Measurements from ENCODE around the gene RAB40B. TPM values are rescaled to one million over a fixed set of nuclear protein-coding genes. Genes with fewer than 3 reads are reported as not detected.

Gene RAB40B
- total RNA-seq, 2 donors from 2014 or later, result 1.2 to 4.6 TPM

DNA sequence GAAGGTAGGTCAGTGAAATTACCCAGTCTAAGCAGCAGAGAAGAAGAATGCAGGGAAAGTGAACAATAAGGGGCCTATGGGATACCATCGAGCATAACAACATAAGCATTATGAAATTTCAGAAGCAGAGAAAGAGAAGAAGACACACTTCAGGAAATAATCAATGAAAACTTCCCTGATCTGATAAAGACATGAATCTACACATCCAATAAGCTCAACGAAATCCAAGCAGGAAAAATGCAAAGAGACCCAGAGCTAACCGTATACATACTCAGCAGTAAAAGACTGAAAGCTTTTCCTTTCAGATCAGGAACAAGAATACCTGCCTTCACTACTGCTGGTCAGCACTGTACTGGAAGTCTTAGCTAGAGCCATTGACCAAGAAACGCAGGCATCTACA lies 88.8 kb downstream of the RAB40B start:
- TF ChIP-seq, protein P1, sequence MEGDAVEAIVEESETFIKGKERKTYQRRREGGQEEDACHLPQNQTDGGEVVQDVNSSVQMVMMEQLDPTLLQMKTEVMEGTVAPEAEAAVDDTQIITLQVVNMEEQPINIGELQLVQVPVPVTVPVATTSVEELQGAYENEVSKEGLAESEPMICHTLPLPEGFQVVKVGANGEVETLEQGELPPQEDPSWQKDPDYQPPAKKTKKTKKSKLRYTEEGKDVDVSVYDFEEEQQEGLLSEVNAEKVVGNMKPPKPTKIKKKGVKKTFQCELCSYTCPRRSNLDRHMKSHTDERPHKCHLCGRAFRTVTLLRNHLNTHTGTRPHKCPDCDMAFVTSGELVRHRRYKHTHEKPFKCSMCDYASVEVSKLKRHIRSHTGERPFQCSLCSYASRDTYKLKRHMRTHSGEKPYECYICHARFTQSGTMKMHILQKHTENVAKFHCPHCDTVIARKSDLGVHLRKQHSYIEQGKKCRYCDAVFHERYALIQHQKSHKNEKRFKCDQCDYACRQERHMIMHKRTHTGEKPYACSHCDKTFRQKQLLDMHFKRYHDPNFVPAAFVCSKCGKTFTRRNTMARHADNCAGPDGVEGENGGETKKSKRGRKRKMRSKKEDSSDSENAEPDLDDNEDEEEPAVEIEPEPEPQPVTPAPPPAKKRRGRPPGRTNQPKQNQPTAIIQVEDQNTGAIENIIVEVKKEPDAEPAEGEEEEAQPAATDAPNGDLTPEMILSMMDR (conservative IDR thresholded peaks at IDR 0.05), result no peak
- no peaks in the 10 kb centered on the region for H3K27me3 Mint-ChIP-seq (ENCODE audit: insufficient read depth)
- Histone ChIP-seq H3K4me1 (ENCODE audit: control insufficient read depth, insufficient read depth, low read length) (no peaks in the 10 kb centered on the region), H3K9ac (ENCODE audit: extremely low read depth, low read length, poor library complexity, severe bottlenecking) (no peak overlapping the region), H3K36me3 (ENCODE audit: control insufficient read depth, insufficient read depth, low read length) (peaks cover 56% of the 10 kb centered on the region), H3K9me3 (ENCODE audit: control insufficient read depth, low read length) (no peaks in the 10 kb centered on the region), H3K27ac (ENCODE audit: low read depth, low read length) (no peak overlapping the region), H3K27me3 (ENCODE audit: control insufficient read depth, insufficient read depth, low read length, poor library complexity, severe bottlenecking) (no peaks in the 10 kb centered on the region), H3K4me3 (ENCODE audit: low read length) (no peak overlapping the region)
- no peak overlapping the region for H3K27ac Mint-ChIP-seq
- peaks cover 2% of the 10 kb centered on the region for H3K9me3 Mint-ChIP-seq
- H3K36me3 Mint-ChIP-seq (ENCODE audit: low read depth), result peaks cover 61% of the 10 kb centered on the region
- no peaks in the 10 kb centered on the region for H3K4me1 Mint-ChIP-seq
- H3K4me3 Mint-ChIP-seq, result no peak overlapping the region
- DNase-seq, result no peak
- WGBS, 2 experiments (ENCODE audit: insufficient coverage in 1 of 2, insufficient read length in 1 of 2), result 96% methylated on average over 3 to 4 of the region's 4 CpGs

DNA sequence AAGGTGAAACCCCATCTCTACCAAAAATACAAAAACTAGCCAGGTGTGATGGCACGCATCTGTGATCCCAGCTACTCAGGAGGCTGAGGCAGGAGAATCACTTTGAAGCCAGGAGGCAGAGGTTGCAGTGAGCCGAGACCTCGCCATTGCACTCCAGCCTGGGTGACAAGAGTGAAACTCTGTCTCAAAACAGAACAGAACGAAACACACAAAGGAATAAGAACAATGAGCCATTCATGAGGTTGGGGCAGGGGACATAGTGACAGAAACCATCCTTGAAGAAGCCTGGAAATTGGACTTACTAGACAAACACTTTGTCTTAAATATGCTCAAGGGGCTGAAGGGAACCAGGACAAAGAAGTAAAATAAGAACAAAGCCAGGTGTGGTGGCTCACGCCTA lies 89.7 kb downstream of the RAB40B start:
- WGBS, 2 experiments (ENCODE audit: insufficient coverage in 1 of 2, insufficient read length in 1 of 2), result 65 to 75% methylated on average over 4 to 5 of the region's 5 CpGs
- H3K9me3 Mint-ChIP-seq, result peaks cover 2% of the 10 kb centered on the region
- H3K9ac ChIP-seq (ENCODE audit: extremely low read depth, low read length, poor library complexity, severe bottlenecking), result no peak overlapping the region
- H3K36me3 ChIP-seq (ENCODE audit: control insufficient read depth, insufficient read depth, low read length), result peaks cover 61% of the 10 kb centered on the region
- no peaks in the 10 kb centered on the region for H3K27me3 ChIP-seq (ENCODE audit: control insufficient read depth, insufficient read depth, low read length, poor library complexity, severe bottlenecking)
- peaks cover 64% of the 10 kb centered on the region for H3K36me3 Mint-ChIP-seq (ENCODE audit: low read depth)
- no peaks in the 10 kb centered on the region for H3K4me1 Mint-ChIP-seq
- no peaks in the 10 kb centered on the region for H3K4me1 ChIP-seq (ENCODE audit: control insufficient read depth, insufficient read depth, low read length)
- no peaks in the 10 kb centered on the region for H3K9me3 ChIP-seq (ENCODE audit: control insufficient read depth, low read length)
- H3K27me3 Mint-ChIP-seq (ENCODE audit: insufficient read depth), result no peaks in the 10 kb centered on the region
- H3K4me3 ChIP-seq (ENCODE audit: low read length), result no peak overlapping the region
- H3K27ac Mint-ChIP-seq, result peak overlapping the region; percentile 26
- no peak overlapping the region for H3K27ac ChIP-seq (ENCODE audit: low read depth, low read length)
- DNase-seq, result no peak
- H3K4me3 Mint-ChIP-seq, result no peak overlapping the region
- TF ChIP-seq, protein P1 (conservative IDR thresholded peaks at IDR 0.05), result no peak

DNA sequence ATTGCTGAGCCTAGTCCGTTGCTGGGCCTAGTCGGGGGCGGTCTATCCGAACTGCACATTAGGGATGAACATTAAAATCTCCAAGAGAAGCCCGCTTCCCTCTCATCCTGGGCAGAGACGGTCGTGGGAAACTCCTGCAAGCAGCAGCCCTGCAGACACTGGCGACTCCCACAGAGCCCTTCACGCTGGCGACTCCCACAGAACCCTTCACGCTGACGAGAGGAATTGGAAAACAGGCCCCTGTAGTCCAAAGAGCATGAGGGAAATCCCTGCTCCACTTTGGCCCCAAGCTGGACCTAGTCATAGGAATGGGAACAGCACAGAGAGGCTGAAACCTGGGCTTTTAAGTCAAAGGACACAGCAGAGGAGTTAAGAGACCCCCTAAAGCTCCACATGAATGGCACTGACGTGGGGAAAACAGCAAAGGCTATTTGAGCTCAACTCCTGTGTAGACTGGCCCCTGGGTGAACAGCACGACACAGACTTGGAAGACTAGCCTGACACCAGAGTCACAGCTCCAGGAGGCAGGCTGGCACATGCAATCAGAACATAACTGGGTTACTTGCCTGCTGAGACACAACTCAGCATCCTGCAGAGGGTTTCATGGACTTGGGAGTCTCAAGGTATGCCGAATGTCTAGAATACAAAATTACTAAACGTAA lies 92.4 kb downstream of the RAB40B start:
- peaks cover 2% of the 10 kb centered on the region for H3K9me3 Mint-ChIP-seq
- H3K36me3 ChIP-seq (ENCODE audit: control insufficient read depth, insufficient read depth, low read length), result peaks cover 65% of the 10 kb centered on the region
- no peak overlapping the region for H3K9ac ChIP-seq (ENCODE audit: extremely low read depth, low read length, poor library complexity, severe bottlenecking)

More for the DNA sequence above, 92.4 kb downstream of the RAB40B start:
- TF ChIP-seq, protein P1 (conservative IDR thresholded peaks at IDR 0.05), result no peak
- H3K9me3 ChIP-seq (ENCODE audit: control insufficient read depth, low read length), result no peaks in the 10 kb centered on the region
- H3K27me3 ChIP-seq (ENCODE audit: control insufficient read depth, insufficient read depth, low read length, poor library complexity, severe bottlenecking), result no peaks in the 10 kb centered on the region
- DNase-seq, result no peak
- Mint-ChIP-seq H3K27me3 (ENCODE audit: insufficient read depth) (no peaks in the 10 kb centered on the region), H3K27ac (peak overlapping the region; percentile 45), H3K36me3 (ENCODE audit: low read depth) (peaks cover 75% of the 10 kb centered on the region), H3K4me3 (no peak overlapping the region), H3K4me1 (no peaks in the 10 kb centered on the region)
- no peak overlapping the region for H3K27ac ChIP-seq (ENCODE audit: low read depth, low read length)
- H3K4me3 ChIP-seq (ENCODE audit: low read length), result no peak overlapping the region
- WGBS, 2 experiments (ENCODE audit: insufficient coverage in 1 of 2, insufficient read length in 1 of 2), result 92 to 95% methylated on average over 16 of the region's 16 CpGs
- no peaks in the 10 kb centered on the region for H3K4me1 ChIP-seq (ENCODE audit: control insufficient read depth, insufficient read depth, low read length)

Small RNA genes lying within 50 kb of the gene (microRNA-seq; reads per million reads assigned to microRNA genes)
- not detected for gene MIR4525 (ENCODE audit: borderline microRNAs expressed)

Other genes starting within 250 kb of the RAB40B start
- 10 to 100 TPM; 71.2 to 88.5 TPM for gene CYBC1, start 247.9 kb downstream of the RAB40B start, total RNA-seq
- gene NARF, start 240.0 kb downstream of the RAB40B start, total RNA-seq, result 10 to 100 TPM; 64.0 to 70.8 TPM
- gene FOXK2, start 179.0 kb downstream of the RAB40B start, total RNA-seq, result 10 to 100 TPM; 67.2 to 68.1 TPM
- 10 to 100 TPM; 75.3 to 79.1 TPM for gene WDR45B, start 50.3 kb downstream of the RAB40B start, total RNA-seq
- gene FN3KRP, start 18.0 kb upstream of the RAB40B start, total RNA-seq, result 10 to 100 TPM; 34.5 to 40.0 TPM
- 10 to 100 TPM; 24.7 to 35.6 TPM for gene FN3K, start 36.9 kb upstream of the RAB40B start, total RNA-seq
- gene TBCD, start 53.4 kb upstream of the RAB40B start, total RNA-seq, result 100 to 1,000 TPM; 107 TPM
- gene ZNF750, start 141.3 kb upstream of the RAB40B start, total RNA-seq, result not detected